EH (cell line): Measurements from ENCODE around the gene PUDP.
A peak's percentile ranks its signal among the peaks of the same experiment; 100 is the strongest.
"Not testable (repeated sequence)": the region's sequence is repeated elsewhere in the genome, so short reads cannot be mapped to it uniquely, and the experiment has no call there.

Source experiments
- DNase-seq: peaks from one replicate; pipeline ENCODE4 v3.0.0-alpha.2; 2015; ENCODE audit warnings: low read depth

PUDP gene

DNA sequence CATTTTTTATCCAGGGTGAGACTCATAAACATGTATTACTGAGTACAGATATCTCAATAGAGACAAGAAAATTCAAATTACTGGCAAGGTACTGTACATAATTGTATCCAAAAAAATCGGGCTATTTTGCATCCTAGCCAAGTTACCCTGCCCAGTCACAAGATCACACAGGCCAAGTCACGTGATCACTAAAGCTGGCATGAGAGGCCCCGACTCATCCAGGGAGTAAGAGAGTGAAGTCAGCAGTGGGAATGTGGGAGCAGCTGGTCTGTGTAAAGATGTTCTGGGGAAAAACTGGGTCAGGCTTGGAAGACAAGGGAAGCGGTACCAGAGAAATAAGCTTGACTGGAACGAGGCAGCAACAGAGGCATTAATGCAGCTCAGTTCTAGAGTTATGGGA is 119.7 kb downstream of the PUDP start:
- DNase-seq: no peak

- no peak for DNase-seq
These were observed 120.9 kb downstream of the PUDP start for GRCh38 chrX:7027071-7027470.

- DNase-seq: not testable (repeated sequence)
These were observed 121.6 kb downstream of the PUDP start for GRCh38 chrX:7026365-7026764.

DNA sequence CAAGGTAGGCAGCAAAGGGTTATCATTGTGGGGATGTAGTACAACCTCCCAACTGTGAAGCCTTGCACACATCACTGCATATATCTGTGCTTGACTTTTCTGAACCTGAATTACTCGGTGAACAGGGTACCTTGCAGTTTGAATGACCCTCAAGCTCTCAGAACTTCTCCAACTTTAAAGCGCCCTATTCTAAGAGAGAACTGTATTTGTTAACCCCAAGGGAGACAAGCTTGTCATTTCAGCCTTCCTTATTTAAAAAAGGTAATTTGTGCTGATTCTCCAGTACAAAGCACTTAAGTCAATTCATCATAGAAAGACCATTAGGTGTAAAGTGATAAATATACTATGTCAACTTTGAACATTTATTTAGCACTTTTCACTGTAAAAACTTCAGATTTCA is 122.5 kb downstream of the PUDP start:
- no peak for DNase-seq

DNA sequence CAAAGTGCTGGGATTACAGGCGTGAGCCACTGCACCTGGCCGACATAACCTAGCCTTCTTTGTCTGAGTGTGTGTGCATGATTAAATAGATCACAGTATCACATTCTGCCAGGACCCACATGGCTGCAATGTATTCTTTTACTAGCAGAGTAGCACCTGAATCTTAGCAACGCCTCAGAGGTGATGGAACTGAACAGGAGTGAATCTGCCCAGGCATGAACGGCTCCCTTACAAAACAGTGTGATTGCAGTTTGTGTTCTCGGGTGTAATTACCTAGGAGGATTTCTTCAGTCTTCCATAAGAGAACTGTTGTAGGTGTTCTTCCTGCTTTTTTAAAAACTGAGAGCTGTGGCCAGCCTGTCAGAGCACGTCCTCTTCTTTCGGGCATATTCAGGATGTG is 123.1 kb downstream of the PUDP start:
- no peak for DNase-seq

DNA sequence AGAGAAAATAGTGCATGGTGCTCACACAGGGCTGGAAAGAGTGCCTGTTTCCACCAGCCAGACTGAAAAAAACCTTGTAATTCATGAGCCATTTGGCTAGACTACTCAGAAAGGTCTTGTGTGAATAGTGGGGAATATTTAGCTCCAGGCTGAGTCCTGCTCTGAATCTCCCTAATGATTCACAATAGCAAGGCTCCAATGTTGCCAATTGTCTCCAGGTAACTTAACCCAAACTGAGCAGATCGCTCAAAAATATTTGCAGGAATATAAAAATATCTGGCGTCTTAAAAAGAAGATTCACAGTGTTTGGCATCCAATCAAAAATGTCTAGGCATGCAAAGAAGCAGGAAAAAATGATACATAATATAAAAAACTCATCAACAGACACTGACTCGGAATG is 125.0 kb downstream of the PUDP start:
- DNase-seq: not testable (repeated sequence)

DNA sequence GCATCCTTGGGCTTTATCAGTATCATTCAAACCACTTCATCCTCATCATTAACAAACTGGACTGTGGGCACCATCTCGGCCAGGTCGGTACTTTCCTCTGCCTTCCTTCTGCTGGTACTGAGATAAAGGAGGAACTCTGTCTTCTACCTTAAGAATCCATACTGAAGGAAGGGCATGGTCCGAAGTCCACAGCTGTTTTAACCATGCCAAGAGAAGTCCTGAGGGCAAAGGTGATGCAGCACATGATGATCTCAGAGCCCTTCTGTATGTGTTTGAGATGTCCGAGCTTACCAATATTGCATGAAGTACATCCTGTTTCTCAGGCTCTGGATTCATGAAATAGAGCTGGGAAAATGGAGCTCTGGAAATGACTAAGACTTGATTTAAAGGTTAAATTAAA is 126.0 kb downstream of the PUDP start:
- no peak for DNase-seq

DNA sequence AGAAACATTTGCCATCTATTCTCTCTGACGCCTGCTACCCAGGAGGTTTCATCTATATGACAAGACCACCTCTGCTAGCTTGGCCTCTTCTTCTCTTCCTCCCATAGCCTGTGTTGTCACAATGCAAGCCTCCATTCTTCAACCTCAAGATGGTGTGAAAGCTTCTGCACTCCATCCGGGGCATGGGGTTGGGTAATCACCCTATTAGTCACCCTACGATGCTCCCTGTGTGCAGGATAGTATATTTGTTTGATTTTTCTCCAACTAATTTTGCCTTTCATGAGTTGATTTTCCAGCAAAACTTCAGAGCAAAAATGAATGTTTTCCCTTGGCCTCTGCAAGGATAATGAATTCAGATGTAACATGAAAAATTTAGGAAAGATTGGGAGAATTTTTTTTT is 128.4 kb downstream of the PUDP start:
- DNase-seq: peak; percentile 7

GRCh38 chrX:7012262-7012834 is 135.6 kb downstream of the PUDP start:
- peak; percentile 55 for DNase-seq

DNA sequence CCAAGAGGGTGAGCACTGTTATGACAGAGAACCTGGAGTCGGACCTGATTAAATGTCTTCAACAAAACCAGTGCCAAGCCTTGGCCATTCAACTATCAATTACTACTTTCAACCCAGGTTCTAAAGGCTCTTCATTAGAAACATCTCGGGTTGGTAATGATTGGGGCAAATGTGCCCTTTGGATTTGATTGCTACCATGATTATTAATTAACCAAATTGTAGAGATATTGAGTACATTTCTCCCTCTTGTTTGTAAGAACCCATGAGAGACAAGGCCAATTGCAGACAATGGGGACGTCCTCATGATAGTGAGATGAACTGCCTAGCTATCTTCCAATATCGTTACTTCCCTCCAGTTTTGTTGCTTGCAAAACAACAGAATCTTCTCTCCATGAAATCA is 137.1 kb downstream of the PUDP start:
- not testable (repeated sequence) for DNase-seq

GRCh38 chrX:7007328-7007727 is 140.6 kb downstream of the PUDP start:
- DNase-seq: not testable (repeated sequence)
